HepG2 (cell line): Measurements from ENCODE around the gene STON1.

Source experiments
- ZNF30 ChIP-seq: sonication (generic); formaldehyde crosslinking; IDR thresholded peaks from 2 replicates; pipeline ENCODE4 v1.5.0; 2020; ENCODE audit warnings: mild to moderate bottlenecking, missing genetic modification reagents
- TF ChIP-seq, protein P1 (sequence below): sonication (generic); formaldehyde crosslinking; IDR thresholded peaks from 2 replicates; pipeline ENCODE4 v1.5.0; 2020; ENCODE audit warnings: mild to moderate bottlenecking, missing genetic modification reagents, moderate library complexity

DNA sequence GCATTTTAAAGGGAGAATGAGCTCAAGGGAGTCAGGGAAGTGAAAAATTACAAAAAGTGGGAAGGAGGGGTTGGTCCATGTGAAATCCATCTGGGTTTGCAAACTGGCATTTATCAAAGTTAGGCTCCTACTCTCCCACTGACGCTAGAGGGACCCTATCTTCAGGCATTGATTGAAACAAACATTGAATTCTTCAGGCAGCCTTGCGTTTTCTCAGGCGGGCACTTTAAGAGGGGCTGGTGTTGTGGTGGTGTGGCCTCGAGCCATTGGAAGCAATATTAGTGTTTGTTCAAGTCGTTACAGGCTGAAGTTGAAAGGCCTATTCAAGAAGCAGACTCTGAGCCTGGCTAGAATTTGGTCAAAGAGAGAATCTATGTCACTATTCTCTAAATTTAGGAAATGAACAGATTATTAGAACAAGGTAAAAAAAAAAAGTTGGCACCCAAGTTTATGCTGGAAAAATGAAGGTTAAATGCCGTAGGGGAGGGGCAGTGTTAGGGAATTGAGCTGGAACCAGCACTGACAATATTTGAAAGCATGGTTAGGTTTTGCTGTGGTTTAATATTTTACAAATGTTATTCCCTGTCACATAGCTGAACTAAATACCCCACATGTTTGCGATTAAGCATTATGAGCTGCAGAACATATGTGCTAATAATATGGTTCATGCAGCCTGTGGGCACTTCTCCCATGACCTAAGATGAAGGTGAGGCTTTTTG lies 36.8 kb downstream of the STON1 start:
- TF ChIP-seq ZNF30 (CRISPR knock-in tag), result no peak
- TF ChIP-seq, protein P1, sequence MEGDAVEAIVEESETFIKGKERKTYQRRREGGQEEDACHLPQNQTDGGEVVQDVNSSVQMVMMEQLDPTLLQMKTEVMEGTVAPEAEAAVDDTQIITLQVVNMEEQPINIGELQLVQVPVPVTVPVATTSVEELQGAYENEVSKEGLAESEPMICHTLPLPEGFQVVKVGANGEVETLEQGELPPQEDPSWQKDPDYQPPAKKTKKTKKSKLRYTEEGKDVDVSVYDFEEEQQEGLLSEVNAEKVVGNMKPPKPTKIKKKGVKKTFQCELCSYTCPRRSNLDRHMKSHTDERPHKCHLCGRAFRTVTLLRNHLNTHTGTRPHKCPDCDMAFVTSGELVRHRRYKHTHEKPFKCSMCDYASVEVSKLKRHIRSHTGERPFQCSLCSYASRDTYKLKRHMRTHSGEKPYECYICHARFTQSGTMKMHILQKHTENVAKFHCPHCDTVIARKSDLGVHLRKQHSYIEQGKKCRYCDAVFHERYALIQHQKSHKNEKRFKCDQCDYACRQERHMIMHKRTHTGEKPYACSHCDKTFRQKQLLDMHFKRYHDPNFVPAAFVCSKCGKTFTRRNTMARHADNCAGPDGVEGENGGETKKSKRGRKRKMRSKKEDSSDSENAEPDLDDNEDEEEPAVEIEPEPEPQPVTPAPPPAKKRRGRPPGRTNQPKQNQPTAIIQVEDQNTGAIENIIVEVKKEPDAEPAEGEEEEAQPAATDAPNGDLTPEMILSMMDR (CRISPR knock-in tag), result peak; percentile 56
